Measurements from ENCODE around the gene CA5B.
A peak's percentile ranks its signal among the peaks of the same experiment; 100 is the strongest.
"Not testable (repeated sequence)": the region's sequence is repeated elsewhere in the genome, so short reads cannot be mapped to it uniquely, and the experiment has no call there.

The CA5B gene, protein sequence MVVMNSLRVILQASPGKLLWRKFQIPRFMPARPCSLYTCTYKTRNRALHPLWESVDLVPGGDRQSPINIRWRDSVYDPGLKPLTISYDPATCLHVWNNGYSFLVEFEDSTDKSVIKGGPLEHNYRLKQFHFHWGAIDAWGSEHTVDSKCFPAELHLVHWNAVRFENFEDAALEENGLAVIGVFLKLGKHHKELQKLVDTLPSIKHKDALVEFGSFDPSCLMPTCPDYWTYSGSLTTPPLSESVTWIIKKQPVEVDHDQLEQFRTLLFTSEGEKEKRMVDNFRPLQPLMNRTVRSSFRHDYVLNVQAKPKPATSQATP

DNA sequence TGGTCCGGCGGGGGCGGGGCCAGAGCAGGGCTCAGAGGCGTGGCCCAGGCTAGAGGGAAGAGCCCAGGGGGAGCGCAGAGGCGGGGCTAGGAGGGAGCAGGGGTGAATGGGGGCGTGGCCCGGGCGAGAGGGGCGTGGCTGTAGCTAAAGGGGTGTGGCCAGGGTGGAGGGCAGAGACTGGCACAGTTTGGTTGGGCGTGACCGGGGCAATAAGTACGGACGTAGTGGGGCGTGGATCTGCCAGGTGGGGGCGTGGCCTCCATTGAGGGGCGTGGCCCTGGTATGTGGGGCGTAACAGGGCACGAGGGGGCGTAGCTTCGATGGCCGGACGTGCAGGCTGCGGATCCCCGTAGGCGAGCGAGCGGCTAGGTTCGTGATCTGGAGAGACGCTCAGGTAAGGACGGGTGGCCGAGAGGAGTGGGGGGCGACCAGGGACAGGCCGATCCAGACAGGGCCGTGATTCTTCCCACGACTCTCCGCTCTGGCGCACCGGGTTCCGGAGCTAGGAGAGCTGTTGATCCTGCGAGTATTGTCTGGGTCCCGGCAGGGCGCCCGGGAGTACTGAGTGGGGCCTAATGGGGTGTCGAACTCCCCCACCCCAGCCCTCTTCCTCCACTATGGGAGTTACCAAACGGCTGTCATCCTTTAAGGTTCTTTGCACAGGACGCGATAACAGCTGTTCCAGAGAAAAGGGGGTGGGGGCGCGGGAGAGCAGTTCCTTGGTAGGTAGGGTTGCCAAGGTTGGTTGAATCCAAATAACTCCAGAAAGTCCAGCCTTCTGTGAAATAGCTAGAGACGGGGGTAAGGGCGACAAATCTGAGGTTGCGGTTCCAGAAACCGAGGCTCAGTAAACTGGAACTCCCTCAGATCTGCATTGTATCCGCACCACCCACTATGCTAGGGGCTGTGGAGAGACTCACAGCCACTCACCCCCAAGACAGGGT lies at the start of gene CA5B:
CA5B (plus strand) TSS at position 312 of the 944 bp plus-strand sequence. CDS start 11,754 bp downstream, outside the sequence.
- H3K4me3 ChIP-seq (ENCODE audit: low read length): peak within 1 kb of the TSS; percentile 58
- peak; percentile 82 for DNase-seq (ENCODE audit: low read depth)

DNA sequence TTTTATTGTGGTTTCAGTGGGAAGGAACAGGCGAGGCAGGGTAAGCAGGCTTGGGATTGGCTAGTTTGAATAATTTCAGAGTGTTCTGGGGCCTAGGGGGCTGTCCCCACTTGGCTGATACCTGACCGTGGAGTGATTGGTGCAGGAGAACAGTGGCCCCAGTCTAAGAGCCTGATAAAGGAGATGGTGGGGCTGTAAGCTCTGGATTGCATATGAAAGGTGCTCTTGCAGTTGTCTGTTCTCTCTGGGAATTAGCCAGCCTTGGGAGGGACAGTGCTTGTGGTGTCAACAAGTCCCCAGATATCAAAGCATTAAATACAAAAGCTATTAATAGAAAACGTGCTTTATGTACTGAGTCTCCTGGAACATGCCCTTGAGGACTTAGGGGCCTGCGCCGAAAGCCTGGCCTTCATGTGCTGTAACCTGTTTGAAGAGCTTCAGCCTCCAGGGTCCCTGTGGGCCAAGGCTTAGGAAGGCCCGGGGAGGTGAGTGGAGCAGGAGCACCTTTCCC lies 43.1 kb upstream of the CA5B start:
- DNase-seq (ENCODE audit: low read depth): no peak
- TF ChIP-seq, protein P1, sequence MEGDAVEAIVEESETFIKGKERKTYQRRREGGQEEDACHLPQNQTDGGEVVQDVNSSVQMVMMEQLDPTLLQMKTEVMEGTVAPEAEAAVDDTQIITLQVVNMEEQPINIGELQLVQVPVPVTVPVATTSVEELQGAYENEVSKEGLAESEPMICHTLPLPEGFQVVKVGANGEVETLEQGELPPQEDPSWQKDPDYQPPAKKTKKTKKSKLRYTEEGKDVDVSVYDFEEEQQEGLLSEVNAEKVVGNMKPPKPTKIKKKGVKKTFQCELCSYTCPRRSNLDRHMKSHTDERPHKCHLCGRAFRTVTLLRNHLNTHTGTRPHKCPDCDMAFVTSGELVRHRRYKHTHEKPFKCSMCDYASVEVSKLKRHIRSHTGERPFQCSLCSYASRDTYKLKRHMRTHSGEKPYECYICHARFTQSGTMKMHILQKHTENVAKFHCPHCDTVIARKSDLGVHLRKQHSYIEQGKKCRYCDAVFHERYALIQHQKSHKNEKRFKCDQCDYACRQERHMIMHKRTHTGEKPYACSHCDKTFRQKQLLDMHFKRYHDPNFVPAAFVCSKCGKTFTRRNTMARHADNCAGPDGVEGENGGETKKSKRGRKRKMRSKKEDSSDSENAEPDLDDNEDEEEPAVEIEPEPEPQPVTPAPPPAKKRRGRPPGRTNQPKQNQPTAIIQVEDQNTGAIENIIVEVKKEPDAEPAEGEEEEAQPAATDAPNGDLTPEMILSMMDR (conservative IDR thresholded peaks at IDR 0.05; ENCODE audit: low read length): no peak
- H3K4me3 ChIP-seq (ENCODE audit: low read length): no peak overlapping the region

More for the DNA sequence above, at the start of gene CA5B:
- TF ChIP-seq, protein P1 (conservative IDR thresholded peaks at IDR 0.05; ENCODE audit: low read length): no peak

GRCh38 chrX:15696516-15696915 lies 41.6 kb upstream of the CA5B start:
- no peak overlapping the region for H3K4me3 ChIP-seq (ENCODE audit: low read length)
- TF ChIP-seq, protein P1 (conservative IDR thresholded peaks at IDR 0.05; ENCODE audit: low read length): no peak

GRCh38 chrX:15702488-15703371 lies 35.3 kb upstream of the CA5B start:
- no peak for DNase-seq (ENCODE audit: low read depth)
- no peak overlapping the region for H3K4me3 ChIP-seq (ENCODE audit: low read length)
- TF ChIP-seq, protein P1 (conservative IDR thresholded peaks at IDR 0.05; ENCODE audit: low read length): no peak

More at GRCh38 chrX:15696516-15696915, 41.6 kb upstream of the CA5B start:
- no peak for DNase-seq (ENCODE audit: low read depth)

GRCh38 chrX:15703809-15704208 lies 34.3 kb upstream of the CA5B start:
- not testable (repeated sequence) for H3K4me3 ChIP-seq (ENCODE audit: low read length)

GRCh38 chrX:15704273-15704672 lies 33.8 kb upstream of the CA5B start:
- not testable (repeated sequence) for H3K4me3 ChIP-seq (ENCODE audit: low read length); DNase-seq (ENCODE audit: low read depth)

More at GRCh38 chrX:15703809-15704208, 34.3 kb upstream of the CA5B start:
- DNase-seq (ENCODE audit: low read depth): not testable (repeated sequence)

GRCh38 chrX:15714529-15714928 lies 23.5 kb upstream of the CA5B start:
- no peak overlapping the region for H3K4me3 ChIP-seq (ENCODE audit: low read length)
- TF ChIP-seq, protein P1 (conservative IDR thresholded peaks at IDR 0.05; ENCODE audit: low read length): no peak
- no peak for DNase-seq (ENCODE audit: low read depth)

Measured in AG10803 (cell line).